Stimulated activated memory B cell treated with anti-CD40 and anti-IgM and Interleukin-4, amounts not matched to agents 10 μg/mL and 1 μg/mL and 100 μg/mL, for 72 hours (primary cell): ENCODE results near the gene BMP7.
"Not testable (repeated sequence)": the region's sequence is repeated elsewhere in the genome, so short reads cannot be mapped to it uniquely, and the experiment has no call there.

Source experiments
- ATAC-seq: fragments of 150-1000 bp; cut with Tn5 transposase; 2 replicates; pipeline ENCODE4 v1.10.0; 2021
- H3K27ac Mint-ChIP-seq: one replicate; pipeline ENCODE4 v1.8.0; 2022; ENCODE audit warnings: mild to moderate bottlenecking, mixed read lengths
- H3K27me3 Mint-ChIP-seq: one replicate; pipeline ENCODE4 v1.8.0; 2022; ENCODE audit warnings: mixed read lengths
- H3K36me3 Mint-ChIP-seq: one replicate; pipeline ENCODE4 v1.8.0; 2022; ENCODE audit warnings: mixed read lengths
- H3K4me1 Mint-ChIP-seq: one replicate; pipeline ENCODE4 v1.8.0; 2022; ENCODE audit warnings: mixed read lengths
- H3K4me3 Mint-ChIP-seq: one replicate; pipeline ENCODE4 v1.8.0; 2022; ENCODE audit warnings: mild to moderate bottlenecking, moderate library complexity, mixed read lengths
- H3K9me3 Mint-ChIP-seq: one replicate; pipeline ENCODE4 v1.8.0; 2022; ENCODE audit warnings: mixed read lengths

The BMP7 gene

GRCh38 chr20:57276221-57276620 lies 9.8 kb upstream of the BMP7 start:
- Mint-ChIP-seq H3K27me3 (peaks cover 53% of the 10 kb centered on the region), H3K4me3 (no peak overlapping the region), H3K36me3 (no peaks in the 10 kb centered on the region), H3K27ac (no peak overlapping the region), H3K4me1 (no peaks in the 10 kb centered on the region), H3K9me3 (no peaks in the 10 kb centered on the region)
- ATAC-seq: no peak

- Mint-ChIP-seq H3K9me3 (no peaks in the 10 kb centered on the region), H3K4me3 (no peak overlapping the region), H3K27ac (no peak overlapping the region), H3K36me3 (no peaks in the 10 kb centered on the region), H3K4me1 (no peaks in the 10 kb centered on the region), H3K27me3 (peaks cover 53% of the 10 kb centered on the region)
- ATAC-seq: no peak
Observed at GRCh38 chr20:57275813-57276212, 9.4 kb upstream of the BMP7 start.

GRCh38 chr20:57275334-57275733 lies 8.9 kb upstream of the BMP7 start:
- Mint-ChIP-seq H3K4me1 (no peaks in the 10 kb centered on the region), H3K27me3 (peaks cover 53% of the 10 kb centered on the region), H3K4me3 (no peak overlapping the region), H3K9me3 (no peaks in the 10 kb centered on the region), H3K27ac (no peak overlapping the region), H3K36me3 (no peaks in the 10 kb centered on the region)
- ATAC-seq: no peak

DNA sequence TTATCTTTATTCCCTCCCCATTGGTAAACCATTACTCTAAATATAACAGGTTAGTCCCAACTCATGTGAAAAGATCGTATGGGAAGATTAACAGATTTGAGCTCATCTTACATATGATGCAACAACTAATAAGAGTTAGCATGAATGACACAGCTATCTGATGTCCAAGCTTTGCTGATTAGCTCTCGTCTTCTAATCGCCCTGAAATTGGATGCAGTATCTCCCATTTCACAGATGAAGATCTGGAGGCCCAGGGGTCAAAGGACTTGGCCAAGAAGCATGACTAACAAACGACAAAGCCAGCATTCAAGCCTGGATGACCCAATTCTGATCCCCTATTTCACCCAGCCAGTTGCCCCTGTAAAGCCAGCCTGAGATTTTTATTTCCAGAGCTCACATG lies 8.4 kb upstream of the BMP7 start:
- Mint-ChIP-seq H3K4me1 (no peaks in the 10 kb centered on the region), H3K36me3 (no peaks in the 10 kb centered on the region), H3K4me3 (no peak overlapping the region), H3K27me3 (peaks cover 54% of the 10 kb centered on the region), H3K27ac (no peak overlapping the region), H3K9me3 (no peaks in the 10 kb centered on the region)
- no peak for ATAC-seq

DNA sequence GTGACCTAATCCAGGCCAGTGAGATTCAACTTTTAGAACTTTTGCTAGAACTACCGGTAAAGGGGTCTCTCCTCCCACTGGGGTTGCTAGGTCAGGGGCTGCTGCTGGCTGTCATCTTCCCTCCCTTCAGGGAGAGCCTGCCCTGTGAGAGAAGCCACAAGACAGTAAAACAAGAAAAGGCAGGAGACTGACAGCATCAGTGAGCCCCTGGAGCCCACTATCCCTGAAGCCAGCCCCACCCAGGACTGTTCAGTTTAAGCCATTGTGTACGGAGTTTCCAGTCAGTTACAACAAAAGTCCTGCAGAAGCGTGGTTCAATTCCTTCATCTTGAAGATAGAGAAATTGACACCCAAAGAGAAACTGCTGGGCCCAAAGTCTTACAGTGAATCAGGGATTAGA lies 7.9 kb upstream of the BMP7 start:
- Mint-ChIP-seq H3K9me3 (no peaks in the 10 kb centered on the region), H3K27ac (no peak overlapping the region), H3K27me3 (peaks cover 59% of the 10 kb centered on the region), H3K4me3 (no peak overlapping the region), H3K4me1 (no peaks in the 10 kb centered on the region), H3K36me3 (no peaks in the 10 kb centered on the region)
- no peak for ATAC-seq

GRCh38 chr20:57272883-57273535 lies 6.6 kb upstream of the BMP7 start:
- Mint-ChIP-seq H3K4me1 (no peaks in the 10 kb centered on the region), H3K27ac (no peak overlapping the region), H3K36me3 (no peaks in the 10 kb centered on the region), H3K9me3 (no peaks in the 10 kb centered on the region), H3K27me3 (peaks cover 72% of the 10 kb centered on the region), H3K4me3 (no peak overlapping the region)
- no peak for ATAC-seq

DNA sequence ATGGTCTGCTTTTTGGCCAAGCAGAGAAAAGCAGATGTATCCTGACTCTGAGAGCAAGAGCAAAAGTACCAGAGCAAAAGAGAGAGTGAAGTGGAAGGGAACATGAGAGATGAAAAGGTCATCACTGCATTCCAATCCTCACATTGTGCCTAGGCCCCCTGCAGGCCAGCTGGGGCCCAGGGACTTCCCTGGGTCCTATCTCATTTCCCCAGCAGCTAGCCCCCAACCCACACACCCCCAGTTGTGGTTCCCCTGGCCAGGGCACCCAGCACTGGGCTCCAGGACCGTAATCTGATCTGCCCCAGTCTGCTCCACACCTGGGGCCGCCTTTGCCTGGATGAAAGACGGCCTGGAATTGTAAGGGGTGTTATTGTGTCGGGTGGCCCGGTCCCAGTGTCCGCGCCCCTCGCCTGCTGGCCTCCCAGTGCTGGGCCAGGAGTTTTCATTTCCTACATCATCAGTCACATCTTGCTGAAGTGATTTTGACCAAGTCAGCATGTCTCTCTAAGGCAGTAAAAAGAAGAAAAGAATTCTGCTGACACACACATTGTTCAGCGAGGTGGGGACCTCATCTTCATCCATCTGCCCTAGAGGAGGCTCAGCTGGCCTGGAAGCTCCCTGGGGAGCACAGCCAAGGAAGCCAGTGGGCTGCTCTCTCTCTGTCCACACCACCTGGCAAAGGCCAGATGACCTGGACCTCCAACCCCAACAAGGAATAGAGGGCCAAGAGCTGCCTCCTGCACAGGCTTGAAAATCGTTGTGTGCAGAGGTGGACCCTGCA lies 4.0 kb upstream of the BMP7 start:
- Mint-ChIP-seq H3K9me3 (no peaks in the 10 kb centered on the region), H3K4me1 (peaks cover 7% of the 10 kb centered on the region), H3K4me3 (no peak overlapping the region), H3K27ac (no peak overlapping the region), H3K36me3 (no peaks in the 10 kb centered on the region), H3K27me3 (peaks cover 74% of the 10 kb centered on the region)
- no peak for ATAC-seq

- Mint-ChIP-seq H3K36me3 (no peaks in the 10 kb centered on the region), H3K4me1 (peaks cover 7% of the 10 kb centered on the region), H3K9me3 (no peaks in the 10 kb centered on the region), H3K27me3 (peaks cover 75% of the 10 kb centered on the region), H3K27ac (no peak overlapping the region), H3K4me3 (no peak overlapping the region)
- ATAC-seq: no peak
Observed at GRCh38 chr20:57269148-57269984, 2.9 kb upstream of the BMP7 start.

- Mint-ChIP-seq H3K27ac (no peak overlapping the region), H3K27me3 (peaks cover 75% of the 10 kb centered on the region), H3K4me3 (no peak overlapping the region), H3K4me1 (peaks cover 7% of the 10 kb centered on the region), H3K36me3 (no peaks in the 10 kb centered on the region), H3K9me3 (no peaks in the 10 kb centered on the region)
- no peak for ATAC-seq
Observed at GRCh38 chr20:57268399-57269076, 2.1 kb upstream of the BMP7 start.

DNA sequence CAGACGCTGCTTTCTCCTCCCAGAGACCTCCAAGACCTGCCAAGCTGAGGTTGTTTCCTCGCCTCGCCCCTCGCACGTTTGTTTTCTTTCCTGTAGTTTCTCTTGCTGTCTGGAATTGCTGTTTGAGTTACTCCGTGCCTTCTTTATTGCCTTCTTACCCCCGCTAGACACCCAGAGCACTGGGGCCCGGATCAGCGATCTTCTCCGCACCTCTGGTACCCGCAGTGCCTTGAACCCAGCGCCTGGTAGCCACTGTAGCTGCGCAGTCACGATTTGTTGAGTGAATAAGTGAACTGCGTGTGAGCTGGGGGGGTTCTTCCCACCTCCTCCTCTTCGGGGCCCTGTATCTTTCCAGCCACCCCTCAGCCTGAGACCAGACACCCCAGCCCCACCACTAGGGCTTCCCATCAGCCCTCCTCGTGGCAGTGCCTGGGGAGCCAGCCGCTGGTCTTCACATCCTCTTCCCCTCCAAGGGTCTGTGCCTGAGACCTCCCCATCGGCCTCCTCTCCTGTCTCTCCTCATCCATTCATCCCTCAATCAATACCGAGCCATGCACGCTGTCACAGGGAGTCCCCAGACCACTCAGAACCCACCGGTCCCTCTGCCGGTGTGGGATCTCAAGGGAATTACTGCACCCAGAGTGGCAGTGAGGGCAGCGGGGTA lies 849 bp upstream of the BMP7 start:
- no peak overlapping the region for H3K4me3 Mint-ChIP-seq
- no peak overlapping the region for H3K27ac Mint-ChIP-seq
- peaks cover 7% of the 10 kb centered on the region for H3K4me1 Mint-ChIP-seq
- H3K36me3 Mint-ChIP-seq: no peaks in the 10 kb centered on the region
- peaks cover 86% of the 10 kb centered on the region for H3K27me3 Mint-ChIP-seq
- no peaks in the 10 kb centered on the region for H3K9me3 Mint-ChIP-seq
- ATAC-seq: no peak

DNA sequence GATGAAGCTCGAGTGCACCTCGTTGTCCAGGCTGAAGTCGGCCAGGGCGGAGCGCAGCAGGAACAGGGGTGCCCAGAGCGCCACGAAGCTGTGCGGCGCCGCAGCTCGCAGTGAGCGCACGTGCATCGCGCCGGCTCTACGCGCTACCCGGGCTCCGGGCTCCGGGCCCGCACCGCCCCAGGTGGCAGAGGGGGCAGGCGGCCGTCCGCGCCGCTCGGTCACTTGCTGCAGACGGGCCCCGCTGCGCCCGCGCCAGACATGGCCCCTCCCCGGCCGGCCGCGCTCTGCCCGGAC lies 497 bp downstream of the BMP7 start:
- Mint-ChIP-seq H3K4me1 (peaks cover 7% of the 10 kb centered on the region), H3K27me3 (peaks cover 94% of the 10 kb centered on the region), H3K9me3 (no peaks in the 10 kb centered on the region), H3K36me3 (no peaks in the 10 kb centered on the region), H3K27ac (no peak overlapping the region), H3K4me3 (no peak overlapping the region)
- no peak for ATAC-seq

GRCh38 chr20:57265336-57265996 lies 975 bp downstream of the BMP7 start:
- no peaks in the 10 kb centered on the region for H3K36me3 Mint-ChIP-seq
- no peak overlapping the region for H3K27ac Mint-ChIP-seq
- peaks cover 7% of the 10 kb centered on the region for H3K4me1 Mint-ChIP-seq
- no peaks in the 10 kb centered on the region for H3K9me3 Mint-ChIP-seq
- no peak overlapping the region for H3K4me3 Mint-ChIP-seq
- no peak for ATAC-seq
- H3K27me3 Mint-ChIP-seq: peaks cover 94% of the 10 kb centered on the region

GRCh38 chr20:57264908-57265335 lies 1.5 kb downstream of the BMP7 start:
- not testable (repeated sequence) for H3K36me3 Mint-ChIP-seq, H3K4me1 Mint-ChIP-seq, H3K9me3 Mint-ChIP-seq, H3K27ac Mint-ChIP-seq, H3K4me3 Mint-ChIP-seq, ATAC-seq
- peaks cover 94% of the 10 kb centered on the region for H3K27me3 Mint-ChIP-seq
